Brain pericyte (primary cell): ENCODE data around the gene ZNF117.
"Not testable (repeated sequence)": the region's sequence is repeated elsewhere in the genome, so short reads cannot be mapped to it uniquely, and the experiment has no call there.

Source experiments
- DNase-seq: peaks from one replicate; pipeline ENCODE4 v3.0.0-alpha.2; 2012; ENCODE audit warnings: low read depth, low spot score

Gene ZNF117

DNA sequence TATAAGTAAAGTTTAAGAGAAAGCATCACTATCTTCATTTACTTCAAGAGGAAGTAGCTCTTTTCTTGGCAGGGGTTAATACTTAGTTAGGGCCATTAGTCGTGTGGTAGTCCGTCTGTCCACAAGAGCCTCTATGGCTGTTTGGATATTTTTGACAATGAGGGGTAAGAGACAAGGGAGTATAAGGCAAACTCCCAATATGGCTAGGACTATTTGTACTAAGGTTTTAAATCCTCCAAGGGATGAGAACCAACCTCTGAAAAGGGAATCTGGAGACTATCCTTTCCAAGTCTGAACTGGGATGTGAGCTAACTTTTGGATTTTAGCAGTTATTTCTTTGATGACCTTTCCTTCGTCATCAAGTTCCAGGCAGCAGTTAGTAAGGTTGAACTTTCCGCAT is at the start of gene ZNF117:
TSS of gene ZNF117 (minus strand) at position 101 of the 400 bp plus-strand sequence.
- DNase-seq = no peak

DNA sequence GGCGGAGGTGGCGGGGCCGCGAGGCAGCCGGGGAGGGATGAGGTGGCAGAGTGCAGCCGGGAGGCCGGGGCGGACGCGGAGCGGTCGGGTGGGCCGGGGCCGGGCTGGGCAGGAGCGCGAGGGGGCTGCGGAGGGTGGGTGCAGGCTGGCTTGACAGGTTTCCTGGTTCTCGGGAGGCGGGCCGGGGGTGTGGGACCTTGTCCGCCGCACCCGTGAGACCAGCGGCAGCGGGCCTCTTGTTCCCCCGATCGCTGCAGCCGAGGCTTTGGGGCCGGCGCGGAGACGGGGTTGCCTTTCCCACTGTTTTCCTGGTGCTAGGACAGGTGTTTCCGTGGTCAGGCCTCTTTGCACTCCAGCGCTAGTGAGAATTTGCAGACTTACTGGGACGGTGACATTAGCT is 47.9 kb upstream of the ZNF117 start:
- DNase-seq = not testable (repeated sequence)

DNA sequence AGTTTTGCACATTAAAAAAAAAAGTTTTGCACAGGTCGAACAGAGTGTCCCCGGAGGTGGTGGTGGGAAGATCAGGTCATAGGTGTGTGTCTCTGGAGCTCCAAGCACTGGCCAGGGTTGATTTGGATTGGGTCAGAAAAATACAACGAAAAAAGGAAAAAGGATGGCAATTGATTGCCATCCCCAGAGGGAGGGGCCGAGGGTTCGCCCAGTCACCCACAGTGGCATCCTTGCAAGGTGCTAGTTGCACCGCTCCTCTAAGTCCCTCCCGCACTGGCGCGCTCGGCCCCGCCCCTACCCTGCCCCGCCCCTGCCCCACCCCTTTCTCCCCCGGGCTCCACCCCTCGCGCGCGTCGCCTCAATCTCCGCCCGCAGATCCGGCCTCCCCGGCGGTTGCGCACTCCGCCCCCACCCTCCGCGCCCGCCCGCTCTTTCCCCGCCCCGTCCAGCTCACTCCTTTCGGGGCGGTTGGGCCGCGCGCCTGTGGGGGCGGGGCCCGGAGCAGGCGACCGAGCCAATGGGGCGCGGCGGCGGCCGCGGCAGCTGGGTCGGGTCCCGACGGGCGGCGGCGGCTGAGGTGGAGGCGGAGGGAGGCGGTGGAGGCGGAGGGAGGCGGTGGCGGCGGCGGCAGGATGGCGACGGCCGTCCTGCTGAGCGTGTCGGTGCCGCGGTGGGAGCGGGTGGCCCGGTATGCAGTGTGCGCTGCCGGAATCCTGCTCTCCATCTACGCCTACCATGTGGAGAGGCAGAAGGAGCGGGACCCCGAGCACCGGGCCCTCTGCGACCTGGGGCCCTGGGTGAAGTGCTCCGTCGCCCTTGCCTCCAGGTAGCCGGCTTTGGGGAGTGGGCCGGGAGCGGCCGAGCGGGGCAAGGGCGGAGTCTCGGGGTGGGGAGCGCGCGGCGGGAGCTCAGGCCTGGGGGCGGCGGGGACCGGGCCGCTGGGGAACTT is 47.2 kb upstream of the ZNF117 start:
- DNase-seq = peak; percentile 63

DNA sequence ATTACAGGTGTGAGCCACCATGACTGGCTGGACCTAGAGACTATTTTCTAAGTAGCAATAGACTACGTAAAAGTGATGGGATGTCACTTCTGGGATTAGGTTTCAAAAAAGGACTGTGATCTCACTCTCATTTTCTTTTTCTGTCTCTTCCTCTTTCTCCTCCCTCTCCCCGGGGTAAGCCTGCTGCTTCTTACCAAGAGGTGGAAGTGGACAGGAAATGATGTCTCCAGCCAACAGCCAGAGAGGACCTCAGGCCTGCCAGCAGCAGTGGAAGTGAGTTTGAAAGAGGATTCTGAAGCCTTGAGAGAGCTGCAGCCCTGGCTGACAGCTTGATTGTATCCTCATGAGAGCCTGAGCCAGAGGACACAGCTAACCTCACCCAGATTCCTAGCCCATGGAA is 45.7 kb upstream of the ZNF117 start:
- not testable (repeated sequence) for DNase-seq

DNA sequence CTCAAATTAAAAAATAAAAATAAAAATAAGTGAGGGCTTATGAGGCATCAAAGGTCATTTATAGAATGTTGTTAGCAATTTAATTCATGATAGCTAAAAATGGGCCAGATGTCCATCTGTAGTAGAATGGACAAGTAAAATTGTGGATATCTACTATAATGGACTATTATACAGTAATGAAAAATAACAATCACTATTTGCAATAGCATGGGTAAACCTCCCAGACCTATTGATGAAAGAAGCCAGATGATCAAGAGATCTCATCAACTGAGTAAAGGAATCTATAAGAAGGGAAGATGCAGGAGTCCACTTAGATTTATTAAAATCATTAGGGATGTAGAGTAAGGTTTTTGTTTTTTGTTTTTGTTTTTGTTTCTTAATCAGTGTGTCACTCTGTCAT is 44.6 kb upstream of the ZNF117 start:
- not testable (repeated sequence) for DNase-seq

DNA sequence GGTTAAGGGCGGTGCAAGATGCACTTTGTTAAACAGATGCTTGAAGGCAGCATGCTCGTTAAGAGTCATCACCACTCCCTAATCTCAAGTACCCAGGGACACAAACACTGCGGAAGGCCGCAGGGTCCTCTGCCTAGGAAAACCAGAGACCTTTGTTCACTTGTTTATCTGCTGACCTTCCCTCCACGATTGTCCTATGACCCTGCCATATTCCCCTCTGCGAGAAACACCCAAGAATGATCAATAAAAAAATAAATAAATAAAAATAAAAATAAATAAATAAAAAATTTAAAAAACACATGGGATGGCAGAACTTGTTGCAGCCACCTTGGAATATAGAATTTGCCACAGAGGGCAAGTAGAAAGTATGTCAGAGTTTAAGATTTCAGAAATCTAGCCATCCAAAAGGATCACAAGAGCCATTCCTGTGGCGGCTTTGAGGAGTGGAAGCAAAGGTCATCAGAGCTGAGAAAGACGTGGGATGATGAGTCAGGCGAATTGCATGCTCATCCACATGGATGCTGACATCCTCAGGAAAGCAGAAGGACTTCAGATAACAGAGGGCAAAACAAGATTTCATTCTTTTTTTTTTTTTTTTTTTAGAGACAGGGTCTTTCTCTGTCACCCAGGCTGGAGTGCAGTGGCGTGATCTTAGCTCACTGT is 43.4 kb upstream of the ZNF117 start:
- DNase-seq = not testable (repeated sequence)

DNA sequence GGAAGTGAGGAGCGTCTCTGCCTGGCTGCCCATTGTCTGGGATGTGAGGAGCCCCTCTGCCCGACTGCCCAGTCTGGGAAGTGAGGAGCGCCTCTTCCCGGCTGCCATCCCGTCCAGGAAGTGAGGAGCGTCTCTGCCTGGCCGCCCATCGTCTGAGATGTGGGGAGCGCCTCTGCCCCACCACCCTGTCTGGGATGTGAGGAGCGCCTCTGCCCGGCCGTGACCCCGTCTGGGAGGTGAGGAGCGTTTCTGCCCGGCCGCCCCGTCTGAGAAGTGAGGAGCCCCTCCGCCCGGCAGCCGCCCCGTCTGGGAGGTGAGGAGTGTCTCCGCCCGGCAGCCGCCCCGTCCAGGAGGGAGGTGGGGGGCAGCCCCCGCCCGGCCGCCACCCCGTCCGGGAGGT is 42.6 kb upstream of the ZNF117 start:
- DNase-seq = not testable (repeated sequence)

DNA sequence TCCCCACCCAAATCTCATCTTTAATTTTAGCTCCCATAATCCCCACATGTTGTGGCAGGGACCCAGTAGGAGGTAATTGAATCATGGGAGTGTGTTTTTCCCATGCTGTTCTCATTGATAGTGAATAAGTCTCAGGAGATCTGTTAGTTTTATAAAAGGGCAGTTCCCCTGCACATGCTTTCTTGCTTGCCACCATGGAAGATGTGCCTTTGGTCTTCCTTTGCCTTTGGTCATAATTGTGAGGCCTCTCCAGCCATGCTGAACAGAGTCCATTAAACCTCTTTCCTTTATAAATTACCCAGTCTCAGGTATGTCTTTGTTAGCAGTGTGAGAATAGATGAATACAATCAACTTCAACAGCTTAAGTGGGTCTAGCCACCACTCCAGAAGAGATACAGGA is 34.2 kb upstream of the ZNF117 start:
- not testable (repeated sequence) for DNase-seq

DNA sequence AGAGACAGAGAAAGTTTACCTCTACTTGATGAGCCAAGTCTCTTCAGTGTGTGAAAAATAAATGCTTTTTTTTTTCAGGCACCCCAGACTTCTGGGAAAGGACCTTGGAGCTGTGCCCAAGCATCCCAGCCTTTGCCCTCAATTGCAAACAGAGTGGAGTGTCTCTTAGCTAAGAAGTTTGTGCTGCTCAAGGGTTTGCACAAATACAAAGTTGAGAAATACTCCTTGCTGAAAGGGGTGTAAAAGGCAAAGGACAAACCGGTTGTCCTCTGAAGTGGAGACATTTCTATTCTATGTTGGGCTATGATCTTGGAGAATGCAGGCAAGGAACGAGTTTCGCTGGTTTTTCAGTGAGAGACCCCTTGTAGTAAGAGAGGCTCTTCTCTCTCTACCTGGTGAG is 30.1 kb upstream of the ZNF117 start:
- DNase-seq = not testable (repeated sequence)

DNA sequence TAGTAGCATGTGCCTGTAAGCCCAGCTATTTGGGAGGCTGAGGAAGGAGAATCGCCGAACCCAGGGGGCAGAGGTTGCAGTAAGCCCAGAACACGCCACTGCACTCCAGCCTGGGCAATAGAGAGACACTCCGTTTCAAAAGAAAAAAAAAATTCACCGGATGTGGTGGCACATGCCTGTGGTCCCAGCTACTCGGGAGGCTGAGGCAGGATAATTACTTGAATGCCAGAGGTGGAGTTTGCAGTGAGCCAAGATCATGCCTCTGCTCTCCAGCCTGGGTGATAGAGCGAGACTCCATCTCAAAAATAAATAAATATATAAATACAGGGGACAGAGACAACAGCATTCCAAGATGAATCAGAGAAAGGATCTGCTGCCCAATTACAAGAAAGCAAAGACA is 19.0 kb upstream of the ZNF117 start:
- DNase-seq = not testable (repeated sequence)

DNA sequence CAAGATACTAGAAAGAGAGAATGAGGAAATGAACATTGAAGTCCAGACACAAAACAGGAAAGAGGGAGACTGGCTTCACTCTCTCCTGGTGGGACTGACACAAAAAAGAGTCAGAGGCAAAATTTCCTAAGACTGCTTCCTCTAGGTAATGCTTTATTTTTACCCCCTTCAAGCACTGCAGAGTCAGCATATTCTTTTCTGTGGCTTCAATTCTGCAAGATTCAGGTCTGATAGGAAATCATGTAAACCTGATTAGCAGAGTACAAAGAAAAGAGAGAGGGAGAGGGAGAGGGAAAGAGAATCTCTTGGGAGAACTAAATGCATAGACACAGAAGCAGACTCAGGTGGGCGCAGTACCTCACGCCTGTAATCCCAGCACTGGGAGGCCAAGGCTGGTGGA is 18.6 kb upstream of the ZNF117 start:
- not testable (repeated sequence) for DNase-seq

DNA sequence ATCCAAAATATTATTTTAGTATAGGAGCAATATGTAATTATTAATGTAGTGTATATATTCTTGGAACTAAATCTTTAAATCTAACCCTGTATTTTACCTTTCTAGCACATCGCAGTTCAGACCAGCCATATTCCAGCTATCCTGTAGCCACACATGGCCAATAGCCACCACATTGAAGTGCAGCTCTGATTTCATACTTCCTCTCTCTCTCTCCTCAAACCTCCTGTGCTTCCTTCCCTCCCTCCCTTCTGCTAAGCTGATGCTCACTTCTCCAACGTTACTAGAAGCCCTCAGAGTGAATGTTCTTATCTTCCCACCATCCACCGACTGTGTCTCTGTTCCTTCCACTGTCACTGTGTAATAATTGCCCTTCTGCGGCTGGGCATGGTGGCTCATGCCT is 16.2 kb upstream of the ZNF117 start:
- not testable (repeated sequence) for DNase-seq

DNA sequence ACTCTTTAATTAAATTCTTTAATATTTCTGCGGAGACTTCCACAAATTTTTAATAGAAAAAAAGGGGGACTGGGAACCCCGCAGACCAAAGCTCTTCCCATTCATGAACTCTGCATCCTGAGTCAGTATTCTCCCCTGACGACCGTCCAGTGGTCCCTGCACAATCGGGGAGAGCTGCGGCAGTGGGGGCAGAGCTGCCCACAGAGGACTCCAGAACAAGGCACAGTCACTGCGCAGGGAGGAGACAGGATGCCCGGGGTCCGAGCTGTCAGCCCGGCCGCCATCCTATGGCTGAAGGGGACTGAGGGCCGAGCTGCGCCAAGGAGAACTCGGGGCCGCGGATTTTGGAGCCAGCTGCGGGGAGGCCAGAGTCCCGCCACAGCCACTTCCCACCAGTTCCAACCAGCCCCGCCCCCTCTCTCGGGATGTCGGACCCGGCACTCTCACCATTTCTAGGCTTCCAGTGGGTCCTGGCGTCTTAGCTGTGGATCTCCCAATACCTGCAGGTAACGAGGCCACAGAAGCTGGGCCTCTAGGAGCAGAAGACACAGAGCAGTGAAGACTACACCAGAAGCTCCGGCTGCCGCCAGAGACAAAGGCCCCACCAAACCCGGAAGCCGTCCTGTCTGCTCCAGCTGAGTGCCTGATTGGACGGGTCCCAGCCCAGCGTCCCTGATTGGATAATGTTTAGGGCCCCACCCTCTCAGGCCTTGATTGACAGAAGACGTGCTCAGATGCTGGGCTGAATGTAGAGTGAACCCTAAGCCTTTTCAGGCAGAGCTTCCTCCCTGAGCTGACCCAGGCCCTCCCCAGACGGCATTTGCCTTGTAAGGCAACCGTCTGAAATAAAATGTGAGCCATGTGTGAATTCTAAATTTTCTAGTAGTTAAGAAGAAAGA is 15.5 kb upstream of the ZNF117 start, which contains the start of gene ERV3-1:
TSS of gene ERV3-1 (minus strand) at position 594 of the 899 bp plus-strand sequence. CDS start 13,661 bp downstream, outside the sequence.
- DNase-seq = peak; percentile 75

DNA sequence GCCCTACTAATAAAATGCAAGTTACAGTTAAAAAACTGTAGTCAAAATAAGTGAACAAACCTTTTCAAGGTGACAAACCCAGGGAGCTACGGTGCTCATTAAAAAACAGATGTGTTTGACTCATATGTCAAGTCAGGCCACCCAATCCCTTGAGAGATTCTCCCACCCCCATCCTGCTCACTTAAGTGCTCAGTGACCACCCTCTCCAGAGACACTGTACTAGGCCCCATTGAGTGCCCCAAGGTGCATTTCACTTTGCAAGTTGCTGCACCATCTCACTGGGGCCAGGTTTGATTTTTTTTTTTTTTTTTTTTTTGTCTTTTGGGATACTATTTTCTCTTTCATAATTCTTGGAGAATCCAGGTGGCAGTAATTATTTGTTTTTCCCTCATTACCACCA is 13.7 kb upstream of the ZNF117 start:
- no peak for DNase-seq

DNA sequence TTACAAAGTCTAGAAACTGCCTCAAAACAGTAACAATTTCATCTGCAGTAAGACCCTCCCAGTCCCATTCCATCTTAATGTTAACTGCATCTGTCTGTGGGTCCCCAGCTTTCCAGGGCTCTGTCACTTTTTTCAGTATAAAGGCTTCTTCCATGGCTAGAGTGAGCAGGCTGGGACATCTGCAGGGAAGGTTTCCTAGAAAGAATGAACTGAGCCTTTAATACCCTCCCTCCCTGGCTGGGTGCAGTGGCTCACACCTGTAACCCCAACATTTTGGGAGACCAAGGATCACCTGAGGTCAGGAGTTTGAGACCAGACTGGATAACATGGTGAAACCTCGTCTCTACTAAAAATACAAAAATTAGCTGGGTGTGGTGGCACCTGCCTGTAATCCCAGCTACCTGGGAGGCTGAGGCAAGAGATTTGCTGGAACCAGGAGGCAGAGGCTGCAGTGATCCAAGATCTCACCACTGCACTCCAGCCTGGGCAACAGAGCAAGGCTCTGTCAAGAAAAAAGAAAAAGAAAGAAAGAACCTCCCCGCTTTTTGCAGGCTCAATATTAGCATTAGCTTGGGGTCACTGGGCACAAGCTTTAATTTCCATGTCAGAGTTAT is 12.2 kb upstream of the ZNF117 start:
- no peak for DNase-seq

DNA sequence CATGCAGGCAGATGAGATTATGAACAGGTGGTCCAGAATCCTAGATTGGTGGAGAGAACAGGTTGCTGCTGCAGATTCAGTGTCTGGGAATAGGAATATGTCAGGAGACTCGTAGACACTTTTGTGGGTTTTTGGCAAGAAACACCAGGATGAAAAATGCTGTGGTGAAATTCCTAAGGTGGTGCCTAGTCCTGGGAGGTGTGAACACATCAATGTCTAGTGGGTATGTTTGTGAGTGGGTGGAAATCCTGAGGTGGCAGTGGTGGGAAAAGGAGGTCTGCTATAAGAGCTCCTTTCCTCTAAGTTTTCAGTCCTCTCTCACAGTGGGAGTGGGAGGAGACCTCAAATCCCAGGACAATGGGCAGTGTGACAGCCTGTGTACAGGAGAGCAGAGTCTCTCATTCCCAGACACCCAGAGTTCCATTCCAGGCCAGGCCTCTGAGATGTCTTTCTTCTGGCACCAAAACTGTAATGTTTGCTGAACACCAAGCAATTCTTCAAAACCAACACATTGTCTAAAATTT is 10.5 kb upstream of the ZNF117 start:
- DNase-seq = no peak

DNA sequence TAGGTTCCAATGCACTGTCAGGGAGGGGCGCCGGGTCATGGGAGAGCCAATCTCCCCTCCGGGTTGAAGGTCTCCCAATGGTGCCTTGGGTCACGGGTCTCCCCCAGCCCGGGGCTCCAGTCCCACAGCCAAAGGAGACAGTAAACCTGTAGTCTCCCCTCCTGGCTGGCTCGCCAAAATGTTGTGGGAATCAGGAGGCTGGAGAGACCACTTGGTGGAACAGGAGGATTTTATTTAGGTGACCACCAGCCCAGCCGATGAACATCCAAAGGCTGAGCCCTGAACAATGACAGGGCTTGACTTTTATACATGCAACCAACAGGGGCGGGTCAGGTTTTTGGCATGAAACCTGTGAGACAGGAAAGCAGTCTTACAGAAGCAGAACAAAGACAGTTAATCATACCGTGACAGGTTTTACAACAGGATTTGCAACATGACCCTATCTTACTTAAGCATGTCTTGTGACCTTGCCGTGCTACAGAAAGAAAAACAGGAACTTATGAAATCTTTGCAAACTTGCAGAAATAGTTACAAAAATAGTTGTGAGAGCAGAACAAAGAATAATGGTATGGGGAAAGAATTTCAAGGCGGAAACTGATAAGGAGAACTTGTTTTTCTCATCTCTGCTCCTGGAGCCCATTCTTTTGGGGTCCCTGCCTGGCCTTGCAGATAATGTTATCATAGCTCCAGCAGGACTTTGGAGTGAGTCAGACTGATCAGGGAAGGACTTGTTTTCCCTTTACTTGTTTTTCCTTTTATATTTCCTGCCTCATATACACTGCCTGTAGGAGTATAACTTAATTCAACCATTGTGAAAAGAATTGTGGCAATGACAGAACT is 8.5 kb upstream of the ZNF117 start:
- no peak for DNase-seq

DNA sequence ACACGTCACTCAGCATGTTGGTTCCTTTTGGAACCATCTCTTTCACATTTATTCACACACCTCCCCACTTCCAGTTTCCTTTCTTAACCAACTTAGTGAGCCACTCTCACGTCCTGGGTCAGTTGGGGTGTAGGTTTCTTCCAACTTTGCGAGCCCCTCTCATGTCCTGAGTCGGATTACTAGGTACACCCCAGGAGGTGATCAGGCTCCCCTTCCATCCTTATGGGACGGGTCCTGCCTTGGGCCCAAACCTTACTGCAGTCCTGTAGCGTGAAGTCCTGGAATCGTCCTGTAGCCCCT is 8.0 kb upstream of the ZNF117 start:
- no peak for DNase-seq

DNA sequence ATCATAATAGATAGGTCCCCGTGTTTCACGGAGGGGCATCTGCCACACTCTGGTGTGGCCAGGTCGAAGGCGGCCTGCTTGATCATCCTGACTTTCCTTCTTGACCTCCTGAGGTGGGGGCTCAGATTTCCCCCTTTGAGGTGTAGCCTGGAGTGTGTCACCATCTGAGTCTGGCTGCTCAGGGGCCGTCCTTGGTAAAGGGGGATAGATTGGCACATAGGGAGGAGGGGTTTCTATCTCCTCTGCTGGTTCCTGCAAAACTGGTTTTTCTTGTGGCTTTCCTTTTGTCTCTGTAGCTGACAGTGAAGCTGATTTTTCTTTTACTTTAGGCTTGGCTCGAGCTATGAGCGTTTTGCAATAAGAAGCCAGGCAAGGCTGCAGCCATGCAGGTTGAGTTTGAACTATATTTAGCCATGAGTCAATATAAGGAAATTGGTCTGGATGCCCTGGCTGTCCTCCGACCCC is 7.1 kb upstream of the ZNF117 start:
- no peak for DNase-seq
